Fibroblast of lung (primary cell): ENCODE results near the gene ST6GALNAC4.

Experiments used
- EZH2 ChIP-seq: IDR thresholded peaks from 2 replicates; pipeline ENCODE4 v1.5.1; 2012; ENCODE audit warnings: low read length, control low read depth, mild to moderate bottlenecking; ENCODE audit errors: missing control alignments
- TF ChIP-seq, protein P1 (sequence below), 2 donors: IDR thresholded peaks in 1 of 2; conservative IDR thresholded peaks in 1 of 2; 1 replicate in 1 of 2; 2 replicates in 1 of 2; pipeline ENCODE4 v1.5.1; 2011 to 2012; ENCODE audit warnings: low read length in 2 of 2, control low read depth in 1 of 2, inconsistent platforms in 1 of 2, low read depth in 1 of 2, mild to moderate bottlenecking in 1 of 2

DNA sequence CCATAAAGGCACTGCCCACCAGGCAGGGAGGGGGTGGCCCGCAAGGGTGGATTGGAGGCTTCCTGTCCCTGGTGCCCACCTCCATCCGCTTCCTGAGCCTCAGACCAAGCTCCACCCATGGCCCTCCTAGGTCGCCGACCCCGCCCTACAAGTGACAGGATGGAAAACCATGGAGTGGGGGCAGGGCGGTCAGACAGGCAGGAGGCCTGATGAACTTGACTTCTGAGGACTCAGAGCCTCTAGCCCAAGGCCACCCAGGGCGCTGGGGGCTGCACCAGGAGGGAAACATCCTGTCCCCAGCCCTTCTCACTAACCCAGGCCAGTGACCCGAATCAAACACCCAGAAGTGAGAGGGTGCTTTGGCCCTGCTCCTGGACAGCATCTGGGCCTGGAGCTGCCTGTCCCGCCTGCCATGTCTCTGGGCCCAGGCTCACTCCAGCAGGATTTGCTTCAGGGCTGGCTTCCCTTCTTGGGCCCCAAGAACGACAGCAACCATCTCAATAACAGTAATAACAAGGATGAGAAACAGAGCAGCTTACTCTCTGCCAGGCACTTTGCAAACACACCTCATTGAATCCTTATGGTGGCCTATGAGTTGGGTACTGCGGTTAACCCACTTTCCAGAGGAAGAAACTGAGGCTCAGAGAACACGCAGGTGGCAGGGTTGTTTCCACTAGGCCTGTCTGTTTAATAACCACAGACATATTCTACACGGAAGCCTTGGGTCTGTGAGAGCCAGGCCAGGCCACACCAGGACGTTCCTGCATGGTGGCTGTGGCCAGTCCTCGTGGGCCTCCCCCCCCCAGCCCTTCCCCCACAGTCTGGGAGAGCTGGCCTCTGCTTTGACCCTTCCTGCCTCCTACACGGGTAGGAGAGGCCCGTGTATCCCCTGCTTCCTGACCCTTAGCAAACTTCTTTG is 13.0 kb downstream of the ST6GALNAC4 start:
- TF ChIP-seq, protein P1, sequence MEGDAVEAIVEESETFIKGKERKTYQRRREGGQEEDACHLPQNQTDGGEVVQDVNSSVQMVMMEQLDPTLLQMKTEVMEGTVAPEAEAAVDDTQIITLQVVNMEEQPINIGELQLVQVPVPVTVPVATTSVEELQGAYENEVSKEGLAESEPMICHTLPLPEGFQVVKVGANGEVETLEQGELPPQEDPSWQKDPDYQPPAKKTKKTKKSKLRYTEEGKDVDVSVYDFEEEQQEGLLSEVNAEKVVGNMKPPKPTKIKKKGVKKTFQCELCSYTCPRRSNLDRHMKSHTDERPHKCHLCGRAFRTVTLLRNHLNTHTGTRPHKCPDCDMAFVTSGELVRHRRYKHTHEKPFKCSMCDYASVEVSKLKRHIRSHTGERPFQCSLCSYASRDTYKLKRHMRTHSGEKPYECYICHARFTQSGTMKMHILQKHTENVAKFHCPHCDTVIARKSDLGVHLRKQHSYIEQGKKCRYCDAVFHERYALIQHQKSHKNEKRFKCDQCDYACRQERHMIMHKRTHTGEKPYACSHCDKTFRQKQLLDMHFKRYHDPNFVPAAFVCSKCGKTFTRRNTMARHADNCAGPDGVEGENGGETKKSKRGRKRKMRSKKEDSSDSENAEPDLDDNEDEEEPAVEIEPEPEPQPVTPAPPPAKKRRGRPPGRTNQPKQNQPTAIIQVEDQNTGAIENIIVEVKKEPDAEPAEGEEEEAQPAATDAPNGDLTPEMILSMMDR (conservative IDR thresholded peaks at IDR 0.05 in 1 of 2, IDR thresholded peaks at IDR 0.05 in 1 of 2; ENCODE audit: low read depth in 1 of 2, low read length in 2 of 2) = no peak
- no peak for TF ChIP-seq EZH2
